ENCODE results near the gene NOTCH4. TPM values are rescaled to one million over a fixed set of nuclear protein-coding genes. Genes with fewer than 3 reads are reported as not detected.
A peak's percentile ranks its signal among the peaks of the same experiment; 100 is the strongest.

Gene NOTCH4
- total RNA-seq, 1 donor from 2014 or later: 0.26 TPM

DNA sequence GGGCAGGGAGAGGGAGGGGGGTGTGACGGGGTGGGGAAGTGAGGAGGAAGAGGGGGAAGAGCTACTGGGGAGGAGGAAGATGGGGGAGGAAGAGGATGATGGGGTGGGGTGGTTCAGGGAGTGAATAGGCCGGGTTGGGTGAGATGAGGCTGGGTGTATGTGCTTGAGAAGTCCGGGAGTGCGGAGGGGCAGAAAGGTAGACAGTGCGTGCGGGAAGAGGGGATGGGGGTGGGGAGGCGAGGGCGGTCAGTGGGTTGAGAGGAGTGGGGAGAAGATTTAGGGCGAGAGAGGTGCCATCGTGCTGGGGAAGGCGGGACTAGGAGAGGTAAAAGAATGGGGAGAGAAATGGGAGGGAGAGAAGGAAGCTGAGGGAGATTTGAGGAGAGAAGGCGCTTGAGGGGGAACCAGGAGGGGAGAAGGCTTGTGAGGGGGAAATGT, 30.9 kb upstream of the NOTCH4 start:
- TF ChIP-seq, protein P1, sequence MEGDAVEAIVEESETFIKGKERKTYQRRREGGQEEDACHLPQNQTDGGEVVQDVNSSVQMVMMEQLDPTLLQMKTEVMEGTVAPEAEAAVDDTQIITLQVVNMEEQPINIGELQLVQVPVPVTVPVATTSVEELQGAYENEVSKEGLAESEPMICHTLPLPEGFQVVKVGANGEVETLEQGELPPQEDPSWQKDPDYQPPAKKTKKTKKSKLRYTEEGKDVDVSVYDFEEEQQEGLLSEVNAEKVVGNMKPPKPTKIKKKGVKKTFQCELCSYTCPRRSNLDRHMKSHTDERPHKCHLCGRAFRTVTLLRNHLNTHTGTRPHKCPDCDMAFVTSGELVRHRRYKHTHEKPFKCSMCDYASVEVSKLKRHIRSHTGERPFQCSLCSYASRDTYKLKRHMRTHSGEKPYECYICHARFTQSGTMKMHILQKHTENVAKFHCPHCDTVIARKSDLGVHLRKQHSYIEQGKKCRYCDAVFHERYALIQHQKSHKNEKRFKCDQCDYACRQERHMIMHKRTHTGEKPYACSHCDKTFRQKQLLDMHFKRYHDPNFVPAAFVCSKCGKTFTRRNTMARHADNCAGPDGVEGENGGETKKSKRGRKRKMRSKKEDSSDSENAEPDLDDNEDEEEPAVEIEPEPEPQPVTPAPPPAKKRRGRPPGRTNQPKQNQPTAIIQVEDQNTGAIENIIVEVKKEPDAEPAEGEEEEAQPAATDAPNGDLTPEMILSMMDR (IDR thresholded peaks at IDR 0.05; ENCODE audit: insufficient read depth, low read length, severe bottlenecking): no peak
- H3K4me3 ChIP-seq (ENCODE audit: low read depth, low read length): peak overlapping the region; percentile 28
- H3K27me3 ChIP-seq (ENCODE audit: control insufficient read depth, insufficient read depth, low read length): no peaks in the 10 kb centered on the region
- H3K36me3 ChIP-seq (ENCODE audit: control insufficient read depth, insufficient read depth, low read length): no peaks in the 10 kb centered on the region
- DNase-seq (ENCODE audit: low read depth): no peak
- no peak for FAIRE-seq

DNA sequence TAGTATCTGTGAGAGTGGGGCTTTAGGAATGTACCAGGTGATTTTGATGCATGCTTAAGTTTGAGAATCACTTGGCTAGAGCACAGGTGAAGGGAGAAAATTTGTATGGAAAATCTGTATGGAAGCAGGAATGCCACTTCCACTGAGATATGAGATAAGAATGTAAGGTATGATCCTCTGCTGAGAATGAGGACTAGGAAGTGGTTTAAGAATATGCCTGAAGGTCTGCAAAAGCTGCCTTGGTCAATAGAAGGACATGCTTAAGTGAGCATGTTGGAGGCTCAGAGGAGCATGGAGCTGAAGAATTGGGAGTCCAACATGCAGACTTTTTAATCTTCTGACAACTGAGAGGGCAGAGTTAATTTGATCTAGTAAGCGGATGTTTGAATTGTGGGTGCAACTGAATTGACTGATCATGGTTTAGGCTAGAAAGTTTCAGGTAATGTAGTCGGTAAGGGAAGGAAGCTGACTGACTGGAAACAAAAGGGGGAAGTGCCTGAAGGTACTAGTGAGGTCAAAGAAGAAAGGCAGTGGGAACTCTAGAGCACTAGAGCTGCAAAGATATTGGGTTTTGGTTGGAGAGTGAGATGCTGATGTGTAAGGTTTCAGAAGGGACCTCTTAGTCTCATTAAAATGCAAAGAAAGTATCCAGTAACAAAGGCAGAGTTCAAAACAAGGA, 28.6 kb upstream of the NOTCH4 start:
- TF ChIP-seq, protein P1 (IDR thresholded peaks at IDR 0.05; ENCODE audit: insufficient read depth, low read length, severe bottlenecking): no peak
- no peaks in the 10 kb centered on the region for H3K27me3 ChIP-seq (ENCODE audit: control insufficient read depth, insufficient read depth, low read length)
- FAIRE-seq: no peak
- no peak overlapping the region for H3K4me3 ChIP-seq (ENCODE audit: low read depth, low read length)
- no peak for DNase-seq (ENCODE audit: low read depth)
- no peaks in the 10 kb centered on the region for H3K36me3 ChIP-seq (ENCODE audit: control insufficient read depth, insufficient read depth, low read length)

GRCh38 chr6:32249262-32249661, 25.4 kb upstream of the NOTCH4 start:
- no peaks in the 10 kb centered on the region for H3K36me3 ChIP-seq (ENCODE audit: control insufficient read depth, insufficient read depth, low read length)
- TF ChIP-seq, protein P1 (IDR thresholded peaks at IDR 0.05; ENCODE audit: insufficient read depth, low read length, severe bottlenecking): no peak
- no peak for FAIRE-seq
- no peaks in the 10 kb centered on the region for H3K27me3 ChIP-seq (ENCODE audit: control insufficient read depth, insufficient read depth, low read length)
- no peak overlapping the region for H3K4me3 ChIP-seq (ENCODE audit: low read depth, low read length)
- DNase-seq (ENCODE audit: low read depth): no peak

DNA sequence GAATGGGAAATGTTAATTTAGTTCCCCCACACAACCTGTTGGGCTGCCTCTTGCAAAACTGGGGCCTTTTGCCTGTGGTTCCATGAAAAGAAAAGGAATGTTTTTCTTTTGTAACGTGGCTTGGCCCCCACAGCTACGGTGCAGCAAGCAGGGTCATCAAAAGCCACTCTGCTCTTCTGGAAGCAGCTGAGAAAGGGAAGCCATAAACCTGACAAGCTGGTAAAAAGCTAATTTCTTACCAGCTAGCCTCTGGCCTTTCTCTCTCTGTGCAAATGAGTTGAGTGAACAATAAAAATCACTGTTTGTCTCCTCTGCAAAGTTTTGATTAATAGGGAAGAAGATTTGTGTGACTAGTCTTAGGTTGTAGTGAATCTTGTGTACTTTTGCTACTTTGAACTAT, 23.5 kb upstream of the NOTCH4 start:
- DNase-seq (ENCODE audit: low read depth): no peak
- Histone ChIP-seq H3K36me3 (ENCODE audit: control insufficient read depth, insufficient read depth, low read length) (no peaks in the 10 kb centered on the region), H3K4me3 (ENCODE audit: low read depth, low read length) (no peak overlapping the region), H3K27me3 (ENCODE audit: control insufficient read depth, insufficient read depth, low read length) (peaks cover 1% of the 10 kb centered on the region)
- no peak for FAIRE-seq
- TF ChIP-seq, protein P1 (IDR thresholded peaks at IDR 0.05; ENCODE audit: insufficient read depth, low read length, severe bottlenecking): no peak

- FAIRE-seq: no peak
These were observed 21.1 kb upstream of the NOTCH4 start for GRCh38 chr6:32244946-32245398.

More at GRCh38 chr6:32244946-32245398, 21.1 kb upstream of the NOTCH4 start:
- TF ChIP-seq, protein P1 (IDR thresholded peaks at IDR 0.05; ENCODE audit: insufficient read depth, low read length, severe bottlenecking): peak; percentile 89
- DNase-seq (ENCODE audit: low read depth): peak; percentile 31
- no peak overlapping the region for H3K4me3 ChIP-seq (ENCODE audit: low read depth, low read length)
- H3K36me3 ChIP-seq (ENCODE audit: control insufficient read depth, insufficient read depth, low read length): no peaks in the 10 kb centered on the region
- H3K27me3 ChIP-seq (ENCODE audit: control insufficient read depth, insufficient read depth, low read length): peaks cover 1% of the 10 kb centered on the region

Data from bronchial epithelial cell (primary cell).